Measurements from ENCODE around the gene PRRC2A.

PRRC2A gene

GRCh38 chr6:31624070-31624469 is 3.6 kb downstream of the PRRC2A start:
- Histone ChIP-seq H3K4me1 (ENCODE audit: control insufficient read depth, insufficient read depth, low read length) (peaks cover 7% of the 10 kb centered on the region; the same call in 1 of the 2 replicates), H3K27ac (ENCODE audit: extremely low read depth, low read depth, low read length) (no peak overlapping the region), H3K9me3 (ENCODE audit: control insufficient read depth, insufficient read depth, low read depth, low read length) (no peaks in the 10 kb centered on the region), H3K4me3 (ENCODE audit: low read depth, low read length) (no peak overlapping the region), H3K36me3 (ENCODE audit: control insufficient read depth in 2 of 2, insufficient read depth in 1 of 2, low read length in 2 of 2) (peaks cover 58 to 79% of the 10 kb centered on the region in 2 experiments)
- CTCF ChIA-PET: interaction anchor here (1.0 kb wide), 1 partner anchor 106 kb away, joined by 3 read pairs; no protein-coding TSS in a partner anchor
- TF ChIP-seq YY2 (tag by site-specific recombination; IDR thresholded peaks at IDR 0.05) (no peak), OSR2 (tag by site-specific recombination; IDR thresholded peaks at IDR 0.05) (no peak), ZNF580 (tag by site-specific recombination; IDR thresholded peaks at IDR 0.05) (no peak), ZNF366 (tag by site-specific recombination; conservative IDR thresholded peaks at IDR 0.05) (no peak), MEIS1 (CRISPR knock-in tag; IDR thresholded peaks at IDR 0.05; ENCODE audit: borderline replicate concordance) (no peak), ZNF266 (tag by site-specific recombination; IDR thresholded peaks at IDR 0.05; ENCODE audit: low read depth) (no peak), ZNF37A (tag by site-specific recombination; IDR thresholded peaks at IDR 0.05) (no peak), ZNF518A (tag by site-specific recombination; conservative IDR thresholded peaks at IDR 0.05; ENCODE audit: low read depth) (no peak), ZNF677 (tag by site-specific recombination; IDR thresholded peaks at IDR 0.05) (no peak), ELK4 (IDR thresholded peaks at IDR 0.05; ENCODE audit: borderline replicate concordance, low read depth, low read length) (no peak), FEZF1 (tag by site-specific recombination; IDR thresholded peaks at IDR 0.05) (no peak), REPIN1 (tag by site-specific recombination; IDR thresholded peaks at IDR 0.05; ENCODE audit: low read depth) (no peak), ZNF311 (tag by site-specific recombination; IDR thresholded peaks at IDR 0.05; ENCODE audit: borderline replicate concordance) (no peak), ZNF398 (tag by site-specific recombination; IDR thresholded peaks at IDR 0.05) (no peak), ZNF335 (tag by site-specific recombination; conservative IDR thresholded peaks at IDR 0.05) (no peak), TCF7L2 (IDR thresholded peaks at IDR 0.05; ENCODE audit: borderline replicate concordance, low read depth, low read length) (no peak), TSHZ1 (tag by site-specific recombination; IDR thresholded peaks at IDR 0.05; ENCODE audit: borderline replicate concordance) (no peak), GLI4 (tag by site-specific recombination; IDR thresholded peaks at IDR 0.05) (no peak)
- POLR2A ChIA-PET: interaction anchor here (1.0 to 9.7 kb wide), 2 partner anchors 12 to 83 kb away, joined by 3 to 123 read pairs; partner anchors contain the start of gene DDX39B
